ENCODE results near the gene UBE2O.

- TF ChIP-seq ZNF565 (CRISPR knock-in tag; conservative IDR thresholded peaks at IDR 0.05; ENCODE audit: low read depth) (no peak), TCF4 (CRISPR knock-in tag; IDR thresholded peaks at IDR 0.05; ENCODE audit: borderline replicate concordance) (no peak), GLIS3 (CRISPR knock-in tag; IDR thresholded peaks at IDR 0.05) (no peak), BACH2 (CRISPR knock-in tag; IDR thresholded peaks at IDR 0.05; ENCODE audit: borderline replicate concordance) (no peak)
These were observed 101.4 kb downstream of the UBE2O start for GRCh38 chr17:76351526-76352071.
